Neural crest cell (in vitro differentiated cells): ENCODE measurements around the gene FHOD3. TPM values are rescaled to one million over a fixed set of nuclear protein-coding genes. Genes with fewer than 3 reads are reported as not detected.
A peak's percentile ranks its signal among the peaks of the same experiment; 100 is the strongest.

Experiments
- DNase-seq: peaks from one replicate; pipeline ENCODE4 v3.0.0; 2021; ENCODE audit warnings: low read depth, mixed read lengths, low spot score
- H3K27ac Mint-ChIP-seq: one replicate; pipeline ENCODE4 v1.8.0; 2021; ENCODE audit warnings: mild to moderate bottlenecking, mixed read lengths; ENCODE audit not compliant: unreplicated experiment
- H3K27me3 Mint-ChIP-seq: 2 replicates; pipeline ENCODE4 v1.8.0; 2021; ENCODE audit warnings: low read depth, mild to moderate bottlenecking, mixed read lengths
- H3K36me3 Mint-ChIP-seq: 2 replicates; pipeline ENCODE4 v1.8.0; 2021; ENCODE audit warnings: low read depth, mild to moderate bottlenecking, mixed read lengths
- H3K4me1 Mint-ChIP-seq: 2 replicates; pipeline ENCODE4 v1.8.0; 2021; ENCODE audit warnings: mixed read lengths
- H3K4me3 Mint-ChIP-seq: one replicate; pipeline ENCODE4 v1.8.0; 2021; ENCODE audit warnings: mild to moderate bottlenecking, mixed read lengths
- H3K9me3 Mint-ChIP-seq: 2 replicates; pipeline ENCODE4 v1.8.0; 2021; ENCODE audit warnings: mixed read lengths
- total RNA-seq: library from RNA; stranded (reverse); gene quantifications from 2 replicates; pipeline ENCODE4 v1.2.1, GENCODE V29; 2021
- TF ChIP-seq, protein P1 (sequence below): fragments of 200-600 bp; sonication (generic); conservative IDR thresholded peaks from 2 replicates; pipeline ENCODE4 v1.5.0; 2021; ENCODE audit warnings: antibody characterized with exemption, mild to moderate bottlenecking

Gene FHOD3
- total RNA-seq, 1 donor from 2014 or later: 28.6 TPM

DNA sequence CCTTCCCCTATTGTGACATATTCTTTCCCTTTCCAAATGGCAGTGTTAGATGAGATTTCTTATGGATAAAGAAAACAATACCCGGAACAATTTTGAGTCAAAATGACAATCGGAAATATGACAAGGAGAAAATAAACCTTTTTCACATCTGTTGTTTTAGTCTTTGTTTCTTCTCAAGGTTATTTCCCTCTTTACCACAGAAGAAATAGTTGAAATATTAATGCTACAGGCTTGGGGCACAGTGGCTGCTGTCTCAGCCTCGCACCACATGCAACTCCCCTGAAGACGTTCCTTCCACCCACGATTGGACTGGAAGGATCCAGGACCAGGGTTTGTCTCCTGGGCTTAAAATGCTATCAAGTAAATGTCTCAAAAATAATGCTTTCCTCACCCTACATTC is 77.6 kb downstream of the FHOD3 start:
- Mint-ChIP-seq H3K27ac (no peak overlapping the region), H3K4me1 (peaks cover 13% of the 10 kb centered on the region), H3K36me3 (peaks cover 7% of the 10 kb centered on the region), H3K9me3 (no peaks in the 10 kb centered on the region), H3K4me3 (no peak overlapping the region), H3K27me3 (no peaks in the 10 kb centered on the region)
- TF ChIP-seq, protein P1, sequence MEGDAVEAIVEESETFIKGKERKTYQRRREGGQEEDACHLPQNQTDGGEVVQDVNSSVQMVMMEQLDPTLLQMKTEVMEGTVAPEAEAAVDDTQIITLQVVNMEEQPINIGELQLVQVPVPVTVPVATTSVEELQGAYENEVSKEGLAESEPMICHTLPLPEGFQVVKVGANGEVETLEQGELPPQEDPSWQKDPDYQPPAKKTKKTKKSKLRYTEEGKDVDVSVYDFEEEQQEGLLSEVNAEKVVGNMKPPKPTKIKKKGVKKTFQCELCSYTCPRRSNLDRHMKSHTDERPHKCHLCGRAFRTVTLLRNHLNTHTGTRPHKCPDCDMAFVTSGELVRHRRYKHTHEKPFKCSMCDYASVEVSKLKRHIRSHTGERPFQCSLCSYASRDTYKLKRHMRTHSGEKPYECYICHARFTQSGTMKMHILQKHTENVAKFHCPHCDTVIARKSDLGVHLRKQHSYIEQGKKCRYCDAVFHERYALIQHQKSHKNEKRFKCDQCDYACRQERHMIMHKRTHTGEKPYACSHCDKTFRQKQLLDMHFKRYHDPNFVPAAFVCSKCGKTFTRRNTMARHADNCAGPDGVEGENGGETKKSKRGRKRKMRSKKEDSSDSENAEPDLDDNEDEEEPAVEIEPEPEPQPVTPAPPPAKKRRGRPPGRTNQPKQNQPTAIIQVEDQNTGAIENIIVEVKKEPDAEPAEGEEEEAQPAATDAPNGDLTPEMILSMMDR: no peak
- no peak for DNase-seq

- no peak overlapping the region for H3K4me3 Mint-ChIP-seq
- no peak for DNase-seq
- H3K36me3 Mint-ChIP-seq: peaks cover 7% of the 10 kb centered on the region
- H3K27ac Mint-ChIP-seq: peak overlapping the region; percentile 64
- TF ChIP-seq, protein P1: no peak
- H3K9me3 Mint-ChIP-seq: no peaks in the 10 kb centered on the region
- peaks cover 13% of the 10 kb centered on the region for H3K4me1 Mint-ChIP-seq
- H3K27me3 Mint-ChIP-seq: no peaks in the 10 kb centered on the region
Measured at GRCh38 chr18:36376361-36376760, 78.8 kb downstream of the FHOD3 start.

DNA sequence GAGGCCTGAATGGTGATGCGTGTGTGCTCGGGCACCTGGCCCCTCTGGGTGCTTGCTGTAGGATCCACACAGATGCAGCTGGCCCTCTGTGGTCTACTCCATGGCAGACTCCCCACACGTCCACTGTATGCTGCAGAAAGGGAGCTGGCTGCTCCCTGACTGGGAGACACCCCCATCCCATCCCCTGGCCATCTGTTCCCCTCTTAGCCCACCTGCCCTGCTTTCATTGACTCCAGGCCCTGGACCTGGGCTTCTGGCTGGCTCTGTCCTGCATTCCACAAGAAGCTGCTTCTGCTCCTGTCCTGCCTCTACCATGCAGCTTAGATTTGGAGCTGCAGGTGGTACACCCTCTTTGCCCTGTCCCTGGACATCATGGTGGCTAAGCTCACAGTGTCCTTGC is 80.1 kb downstream of the FHOD3 start:
- H3K36me3 Mint-ChIP-seq: no peaks in the 10 kb centered on the region
- H3K27ac Mint-ChIP-seq: no peak overlapping the region
- peaks cover 19% of the 10 kb centered on the region for H3K4me1 Mint-ChIP-seq
- no peak overlapping the region for H3K4me3 Mint-ChIP-seq
- H3K27me3 Mint-ChIP-seq: no peaks in the 10 kb centered on the region
- DNase-seq: no peak
- H3K9me3 Mint-ChIP-seq: no peaks in the 10 kb centered on the region
- TF ChIP-seq, protein P1: no peak

DNA sequence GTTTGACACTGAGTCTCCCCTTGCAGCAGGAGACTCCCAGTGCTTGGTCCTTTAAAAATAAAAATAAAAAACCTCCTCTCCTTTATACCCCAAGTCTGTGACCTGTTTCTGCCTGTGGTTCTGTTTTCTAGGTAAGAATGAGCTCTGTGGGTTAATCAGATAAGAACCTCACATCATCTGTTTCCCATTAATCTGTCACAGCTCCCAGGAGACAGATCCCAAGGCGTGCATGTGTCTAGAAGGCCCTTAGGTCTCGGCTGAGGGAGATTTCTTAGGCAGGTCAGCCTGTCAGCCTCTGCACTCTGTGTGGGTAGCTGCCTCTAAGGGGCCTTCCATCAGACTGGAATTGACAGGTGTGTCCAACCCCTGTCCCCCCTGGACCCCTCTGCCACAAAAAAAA is 80.7 kb downstream of the FHOD3 start:
- no peak for DNase-seq
- TF ChIP-seq, protein P1: no peak
- Mint-ChIP-seq H3K4me1 (peaks cover 19% of the 10 kb centered on the region), H3K4me3 (no peak overlapping the region), H3K27ac (no peak overlapping the region), H3K9me3 (no peaks in the 10 kb centered on the region), H3K27me3 (no peaks in the 10 kb centered on the region), H3K36me3 (no peaks in the 10 kb centered on the region)

DNA sequence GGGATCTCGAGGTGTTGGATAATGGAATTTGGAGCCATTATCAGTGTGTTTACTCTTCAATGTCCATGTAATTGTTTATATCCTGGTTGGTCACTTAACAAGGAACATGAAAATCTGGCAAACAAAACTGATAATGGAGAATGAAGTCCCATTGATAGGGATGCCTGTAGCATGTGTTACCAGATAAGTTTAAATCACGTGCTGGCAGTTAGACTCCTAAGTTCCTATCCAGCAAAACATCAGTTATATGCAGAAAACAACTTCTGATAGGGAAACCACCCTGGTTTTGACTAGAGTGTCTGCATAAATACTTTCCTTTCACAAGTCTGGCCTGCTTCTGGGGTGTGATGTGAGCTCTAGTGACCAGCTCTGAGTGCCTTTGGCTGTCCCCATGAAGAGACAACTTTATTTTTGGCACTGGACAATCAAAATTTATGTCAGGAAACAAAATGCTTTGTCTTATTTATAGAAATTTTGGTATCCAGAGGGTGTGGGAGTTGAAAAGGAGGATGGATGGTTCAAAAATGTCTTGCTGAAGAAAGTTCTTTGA is 82.0 kb downstream of the FHOD3 start:
- Mint-ChIP-seq H3K27ac (no peak overlapping the region), H3K4me1 (peaks cover 19% of the 10 kb centered on the region), H3K9me3 (no peaks in the 10 kb centered on the region), H3K4me3 (no peak overlapping the region), H3K27me3 (no peaks in the 10 kb centered on the region), H3K36me3 (no peaks in the 10 kb centered on the region)
- DNase-seq: no peak
- TF ChIP-seq, protein P1: no peak
